HepG2 (cell line): ENCODE measurements around the gene PRKCE. TPM values are rescaled to one million over a fixed set of nuclear protein-coding genes. Genes with fewer than 3 reads are reported as not detected.

Source experiments
- ATAC-seq: fragments of 200-7000 bp; cut with Tn5 transposase; 3 replicates; pipeline ENCODE4 v1.9.1; 2020; ENCODE audit warnings: mild to moderate bottlenecking, moderate library complexity
- BruUV-seq: library from RNA; stranded (reverse); fragments of 400-500 nt; replicated peaks from 2 replicates; lab custom pipeline; 2021; lab: Mats Ljungman, UMichigan
- CTCF ChIA-PET: fragments of 300-600 bp; formaldehyde crosslinking; extraction: SDS; loops from one replicate; lab custom pipeline; 2021; ENCODE audit warnings: low total read pairs, inconsistent platforms, low intra/inter-chr PET ratio; lab: Yijun Ruan, JAX
- POLR2A ChIA-PET: fragments of 350-600 bp; sonication (Branson Sonifier 250); formaldehyde crosslinking; loops from one replicate; lab custom pipeline; 2020; ENCODE audit warnings: antibody characterized with exemption, inconsistent platforms; lab: Yijun Ruan, JAX
- DNase-seq: peaks from one replicate; pipeline ENCODE4 v3.0.0-alpha.2; 2015; ENCODE audit warnings: low spot score
- FAIRE-seq: peaks from 3 replicates; lab custom pipeline; 2011; peaks lifted over from hg19 to GRCh38; lab: Jason Lieb, UNC
- H2AFZ ChIP-seq: one replicate; pipeline ENCODE4 v1.6.1; 2011; ENCODE audit warnings: low read length, inconsistent platforms
- H3K27ac ChIP-seq: fragments of 300-600 bp; 3 replicates; pipeline ENCODE4 v1.8.0; 2011; ENCODE audit warnings: mixed run types, mild to moderate bottlenecking, mixed read lengths, low read length, inconsistent platforms; ENCODE audit not compliant: insufficient read depth; ENCODE audit errors: extremely low read length
- H3K27me3 ChIP-seq, 2 experiments: fragments of 200-600 bp in 1 of 2; 2 replicates in 1 of 2; 3 replicates in 1 of 2; pipeline versions ENCODE4 v1.6.0 to v1.8.0; 2011; ENCODE audit warnings: low read length in 2 of 2, mild to moderate bottlenecking in 2 of 2, moderate library complexity in 2 of 2, inconsistent platforms in 1 of 2; ENCODE audit not compliant: insufficient read depth in 2 of 2, control insufficient read depth in 1 of 2
- H3K36me3 ChIP-seq, 2 experiments: fragments of 200-600 bp in 1 of 2; replicated peaks in 1 of 2; 2 replicates in 1 of 2; 3 replicates in 1 of 2; pipeline versions ENCODE4 v1.5.1 to v1.8.0; 2011; ENCODE audit warnings: low read length in 2 of 2, inconsistent platforms in 1 of 2; ENCODE audit not compliant: insufficient read depth in 2 of 2, control insufficient read depth in 1 of 2
- H3K4me1 ChIP-seq: 2 replicates; pipeline ENCODE4 v1.5.1; 2012; ENCODE audit warnings: low read length, inconsistent platforms; ENCODE audit not compliant: insufficient read depth
- H3K4me2 ChIP-seq: 2 replicates; pipeline ENCODE4 v1.6.0; 2011; ENCODE audit warnings: low read depth, low read length, inconsistent platforms
- H3K4me3 ChIP-seq, 3 experiments: fragments of 200-600 bp in 1 of 3; sonication (generic), shearing (Covaris generic) in 1 of 3; replicated peaks in 1 of 3; 2 replicates each; pipeline ENCODE4 v1.5.1; 2011 to 2016; ENCODE audit warnings: low read length in 3 of 3, inconsistent platforms in 2 of 3, low read depth in 2 of 3, mild to moderate bottlenecking in 2 of 3, control low read depth in 1 of 3, mixed read lengths in 1 of 3; ENCODE audit not compliant: insufficient read depth in 1 of 3
- H3K79me2 ChIP-seq: one replicate; pipeline ENCODE4 v1.6.1; 2011; ENCODE audit warnings: low read length, inconsistent platforms; ENCODE audit not compliant: insufficient read depth
- H3K9ac ChIP-seq: 2 replicates; pipeline ENCODE4 v1.6.0; 2011; ENCODE audit warnings: mild to moderate bottlenecking, low read depth, low read length, inconsistent platforms; ENCODE audit not compliant: insufficient read depth
- H3K9me3 ChIP-seq: 2 replicates; pipeline ENCODE4 v1.5.1; 2012; ENCODE audit warnings: mild to moderate bottlenecking, low read length
- H4K20me1 ChIP-seq: 2 replicates; pipeline ENCODE4 v1.6.0; 2011; ENCODE audit warnings: inconsistent platforms, mild to moderate bottlenecking, low read length, moderate library complexity; ENCODE audit not compliant: insufficient read depth
- CERS6 ChIP-seq: sonication (generic); formaldehyde crosslinking; IDR thresholded peaks from 2 replicates; pipeline ENCODE4 v1.5.0; 2020; ENCODE audit warnings: missing genetic modification reagents
- CHCHD3 ChIP-seq: sonication (generic); formaldehyde crosslinking; IDR thresholded peaks from 2 replicates; pipeline ENCODE4 v1.8.0; 2022; ENCODE audit warnings: mild to moderate bottlenecking, missing genetic modification reagents, moderate library complexity
- EZH2 ChIP-seq: conservative IDR thresholded peaks from 2 replicates; pipeline ENCODE4 v1.6.1; 2012; ENCODE audit warnings: mild to moderate bottlenecking, low read depth, low read length, moderate library complexity
- GPN1 ChIP-seq: sonication (generic); formaldehyde crosslinking; IDR thresholded peaks from 2 replicates; pipeline ENCODE4 v1.5.1; 2020; ENCODE audit warnings: missing genetic modification reagents, borderline replicate concordance
- KLF15 ChIP-seq: sonication (generic); formaldehyde crosslinking; IDR thresholded peaks from 2 replicates; pipeline ENCODE4 v1.8.1; 2023; ENCODE audit warnings: borderline replicate concordance, mild to moderate bottlenecking, inconsistent platforms, missing genetic modification reagents, mixed read lengths
- MZF1 ChIP-seq: sonication (generic); formaldehyde crosslinking; IDR thresholded peaks from 2 replicates; pipeline ENCODE4 v1.8.1; 2023; ENCODE audit warnings: mild to moderate bottlenecking, missing genetic modification reagents, borderline replicate concordance
- ZBTB39 ChIP-seq: sonication (generic); formaldehyde crosslinking; IDR thresholded peaks from 2 replicates; pipeline ENCODE4 v1.5.0; 2020; ENCODE audit warnings: missing genetic modification reagents
- ZFAT ChIP-seq: sonication (generic); formaldehyde crosslinking; conservative IDR thresholded peaks from 2 replicates; pipeline ENCODE4 v1.8.1; 2023; ENCODE audit warnings: missing genetic modification reagents, inconsistent platforms
- ZNF232 ChIP-seq: sonication (generic); formaldehyde crosslinking; IDR thresholded peaks from 2 replicates; pipeline ENCODE4 v1.4.0; 2020; ENCODE audit warnings: missing genetic modification reagents, borderline replicate concordance
- ZNF557 ChIP-seq: sonication (generic); formaldehyde crosslinking; IDR thresholded peaks from 2 replicates; pipeline ENCODE4 v1.4.0; 2020; ENCODE audit warnings: missing genetic modification reagents
- ZSCAN21 ChIP-seq: sonication (generic); formaldehyde crosslinking; IDR thresholded peaks from 2 replicates; pipeline ENCODE4 v1.8.0; 2022; ENCODE audit warnings: mild to moderate bottlenecking, missing genetic modification reagents, moderate library complexity, borderline replicate concordance
- WGBS: methylation state at CpG from one replicate; pipeline ENCODE4 v1.1.6; 2017; ENCODE audit warnings: low lambda C conversion rate; 5-methylcytosine and 5-hydroxymethylcytosine counted together
- in situ Hi-C: cut with HindIII; loops from 2 replicates; pipeline ENCODE4 v1.10.0; 2017; ENCODE audit warnings: low pct_unique_long_range_greater_than_20kb; ENCODE audit not compliant: extremely low pct_ligation_motif_present
- intact Hi-C: fragments of 100-400 bp; cut with micrococcal nuclease; formaldehyde crosslinking; loops from one replicate; pipeline ENCODE4 v1.10.0; 2022; ENCODE audit not compliant: unreplicated experiment
- polyA plus RNA-seq, 8 experiments: library from polyadenylated mRNA; depleted of rRNA in 3 of 8; stranded (reverse) in 7 of 8; unstranded in 1 of 8; fragments of >200 nt; fragmentation: Illumina TruSeq in 4 of 8; extraction: Trizol in 4 of 8; gene quantifications; 2 replicates each; pipeline versions ENCODE4 v1.2.1 to v1.2.3, GENCODE V29; 2011 to 2016; ENCODE audit warnings: low read depth in 4 of 8, missing spikeins in 1 of 8, mixed read lengths in 1 of 8; ENCODE audit not compliant: insufficient read depth in 1 of 8
- total RNA-seq, 5 experiments: library from RNA; depleted of rRNA; stranded (reverse); fragments of >200 nt; fragmentation: Illumina TruSeq; extraction: Trizol; gene quantifications; 2 replicates each; pipeline ENCODE4 v1.2.3, GENCODE V29; 2016; ENCODE audit warnings: low read depth in 1 of 5
- TF ChIP-seq, protein P1 (sequence below): sonication (generic); formaldehyde crosslinking; IDR thresholded peaks from 2 replicates; pipeline ENCODE4 v1.4.0; 2020; ENCODE audit warnings: low read depth, mild to moderate bottlenecking, missing genetic modification reagents
- TF ChIP-seq, protein P2 (sequence below): sonication (generic); formaldehyde crosslinking; IDR thresholded peaks from 2 replicates; pipeline ENCODE4 v1.4.0; 2020; ENCODE audit warnings: missing genetic modification reagents
- TF ChIP-seq, protein P3 (sequence below): sonication (generic); formaldehyde crosslinking; IDR thresholded peaks from 2 replicates; pipeline ENCODE4 v1.8.0; 2022; ENCODE audit warnings: mild to moderate bottlenecking, missing genetic modification reagents, moderate library complexity

PRKCE gene
- total and polyA plus RNA-seq, 2 of the 13 experiments (the other 11 are each of a cell fraction or from before 2014, with no cell fraction given), result 1.0 to 3.9 TPM

- CTCF ChIA-PET, result no interaction called here
- ATAC-seq (peak; percentile 32; the same call in 1 of the 3 replicates), DNase-seq (no peak), FAIRE-seq (no peak)
- Histone ChIP-seq H3K4me1 (peaks cover 12% of the 10 kb centered on the region), H3K79me2 (no peaks in the 10 kb centered on the region), H3K9me3 (peaks cover 3% of the 10 kb centered on the region), H2AFZ (no peak overlapping the region), H3K4me2 (no peak overlapping the region), H3K27me3 (no peaks in the 10 kb centered on the region), H3K36me3 (no peaks in the 10 kb centered on the region), H3K4me3 (no peak overlapping the region), H4K20me1 (no peaks in the 10 kb centered on the region; the same call in 1 of the 2 replicates), H3K9ac (no peak overlapping the region), H3K27ac (no peak overlapping the region)
- POLR2A ChIA-PET, result no interaction called here
- in situ Hi-C loops, result no loop called here
- WGBS, result 44% methylated on average over 6 of the region's 6 CpGs
- intact Hi-C loops, result no loop called here
- no peak for TF ChIP-seq CHCHD3 (CRISPR knock-in tag)
- no peak for TF ChIP-seq ZFAT (CRISPR knock-in tag)
- TF ChIP-seq KLF15 (CRISPR knock-in tag), result no peak
- TF ChIP-seq, protein P1, sequence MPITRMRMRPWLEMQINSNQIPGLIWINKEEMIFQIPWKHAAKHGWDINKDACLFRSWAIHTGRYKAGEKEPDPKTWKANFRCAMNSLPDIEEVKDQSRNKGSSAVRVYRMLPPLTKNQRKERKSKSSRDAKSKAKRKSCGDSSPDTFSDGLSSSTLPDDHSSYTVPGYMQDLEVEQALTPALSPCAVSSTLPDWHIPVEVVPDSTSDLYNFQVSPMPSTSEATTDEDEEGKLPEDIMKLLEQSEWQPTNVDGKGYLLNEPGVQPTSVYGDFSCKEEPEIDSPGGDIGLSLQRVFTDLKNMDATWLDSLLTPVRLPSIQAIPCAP (CRISPR knock-in tag), result no peak
- TF ChIP-seq GPN1, result no peak
- TF ChIP-seq MZF1, result no peak
- TF ChIP-seq ZBTB39 (CRISPR knock-in tag), result no peak
- TF ChIP-seq CERS6 (CRISPR knock-in tag), result no peak
- TF ChIP-seq EZH2, result no peak
- TF ChIP-seq ZNF232 (CRISPR knock-in tag), result no peak
- TF ChIP-seq, protein P2, sequence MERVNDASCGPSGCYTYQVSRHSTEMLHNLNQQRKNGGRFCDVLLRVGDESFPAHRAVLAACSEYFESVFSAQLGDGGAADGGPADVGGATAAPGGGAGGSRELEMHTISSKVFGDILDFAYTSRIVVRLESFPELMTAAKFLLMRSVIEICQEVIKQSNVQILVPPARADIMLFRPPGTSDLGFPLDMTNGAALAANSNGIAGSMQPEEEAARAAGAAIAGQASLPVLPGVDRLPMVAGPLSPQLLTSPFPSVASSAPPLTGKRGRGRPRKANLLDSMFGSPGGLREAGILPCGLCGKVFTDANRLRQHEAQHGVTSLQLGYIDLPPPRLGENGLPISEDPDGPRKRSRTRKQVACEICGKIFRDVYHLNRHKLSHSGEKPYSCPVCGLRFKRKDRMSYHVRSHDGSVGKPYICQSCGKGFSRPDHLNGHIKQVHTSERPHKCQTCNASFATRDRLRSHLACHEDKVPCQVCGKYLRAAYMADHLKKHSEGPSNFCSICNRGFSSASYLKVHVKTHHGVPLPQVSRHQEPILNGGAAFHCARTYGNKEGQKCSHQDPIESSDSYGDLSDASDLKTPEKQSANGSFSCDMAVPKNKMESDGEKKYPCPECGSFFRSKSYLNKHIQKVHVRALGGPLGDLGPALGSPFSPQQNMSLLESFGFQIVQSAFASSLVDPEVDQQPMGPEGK, result no peak
- TF ChIP-seq ZNF557 (CRISPR knock-in tag), result no peak
- TF ChIP-seq, protein P3, sequence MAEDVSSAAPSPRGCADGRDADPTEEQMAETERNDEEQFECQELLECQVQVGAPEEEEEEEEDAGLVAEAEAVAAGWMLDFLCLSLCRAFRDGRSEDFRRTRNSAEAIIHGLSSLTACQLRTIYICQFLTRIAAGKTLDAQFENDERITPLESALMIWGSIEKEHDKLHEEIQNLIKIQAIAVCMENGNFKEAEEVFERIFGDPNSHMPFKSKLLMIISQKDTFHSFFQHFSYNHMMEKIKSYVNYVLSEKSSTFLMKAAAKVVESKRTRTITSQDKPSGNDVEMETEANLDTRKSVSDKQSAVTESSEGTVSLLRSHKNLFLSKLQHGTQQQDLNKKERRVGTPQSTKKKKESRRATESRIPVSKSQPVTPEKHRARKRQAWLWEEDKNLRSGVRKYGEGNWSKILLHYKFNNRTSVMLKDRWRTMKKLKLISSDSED (CRISPR knock-in tag), result no peak
- no peak for TF ChIP-seq ZSCAN21
- BruUV-seq, result no TSS peak
Measured at GRCh38 chr2:45825001-45825651, 173.7 kb downstream of the PRKCE start.
